Neural progenitor cell (in vitro differentiated cells): ENCODE measurements around the gene ENDOU.

ENCODE experiments used
- CTCF ChIP-seq: fragments of 200-600 bp; sonication (generic); IDR thresholded peaks from 2 replicates; pipeline ENCODE4 v1.5.1; 2017; ENCODE audit warnings: antibody characterized with exemption, mild to moderate bottlenecking
- EZH2 ChIP-seq: fragments of 200-600 bp; sonication (generic); IDR thresholded peaks from 2 replicates; pipeline ENCODE4 v1.6.1; 2017; ENCODE audit warnings: antibody characterized with exemption, mild to moderate bottlenecking, moderate library complexity
- EZH2phosphoT487 ChIP-seq: fragments of 200-600 bp; sonication (generic); IDR thresholded peaks from 2 replicates; pipeline ENCODE4 v1.6.1; 2017; ENCODE audit warnings: antibody characterized with exemption

GRCh38 chr12:47741340-47741703, 16.0 kb upstream of the ENDOU start:
- TF ChIP-seq CTCF (no peak), EZH2phosphoT487 (no peak), EZH2 (no peak)
